Activated naive CD4-positive, alpha-beta T cell treated with anti-CD3 and anti-CD28 coated beads, Interleukin-2, amount 50 U/mL, for 16 hours (primary cell): Measurements from ENCODE around the gene ABTB1.

ENCODE experiments used
- DNase-seq: peaks from one replicate; pipeline ENCODE4 v3.0.0-alpha.2; 2020

Gene ABTB1

GRCh38 chr3:127707851-127708411 lies 35.2 kb downstream of the ABTB1 start:
- no peak for DNase-seq

GRCh38 chr3:127708837-127709236 lies 36.1 kb downstream of the ABTB1 start:
- DNase-seq, result no peak

GRCh38 chr3:127709320-127710060 lies 36.7 kb downstream of the ABTB1 start:
- no peak for DNase-seq

GRCh38 chr3:127710155-127710941 lies 37.6 kb downstream of the ABTB1 start:
- no peak for DNase-seq

GRCh38 chr3:127711021-127711695 lies 38.4 kb downstream of the ABTB1 start:
- DNase-seq, result no peak

- no peak for DNase-seq
Observed at GRCh38 chr3:127711896-127712295, 39.1 kb downstream of the ABTB1 start.

- no peak for DNase-seq
Observed at GRCh38 chr3:127712461-127712860, 39.7 kb downstream of the ABTB1 start.

GRCh38 chr3:127712881-127713771 lies 40.4 kb downstream of the ABTB1 start:
- DNase-seq, result no peak

GRCh38 chr3:127714125-127714571 lies 41.4 kb downstream of the ABTB1 start:
- no peak for DNase-seq

GRCh38 chr3:127714866-127715265 lies 42.1 kb downstream of the ABTB1 start:
- DNase-seq, result no peak

GRCh38 chr3:127715532-127715931 lies 42.8 kb downstream of the ABTB1 start:
- no peak for DNase-seq

GRCh38 chr3:127716384-127716783 lies 43.6 kb downstream of the ABTB1 start:
- no peak for DNase-seq

- DNase-seq, result no peak
Observed at GRCh38 chr3:127717357-127718244, 44.8 kb downstream of the ABTB1 start.

GRCh38 chr3:127718245-127718915 lies 45.6 kb downstream of the ABTB1 start:
- DNase-seq, result no peak

- DNase-seq, result no peak
Observed at GRCh38 chr3:127718916-127719290, 46.2 kb downstream of the ABTB1 start.

GRCh38 chr3:127719369-127719768 lies 46.6 kb downstream of the ABTB1 start:
- no peak for DNase-seq

- DNase-seq, result no peak
Observed at GRCh38 chr3:127720161-127720823, 47.5 kb downstream of the ABTB1 start.

GRCh38 chr3:127720985-127721935 lies 48.5 kb downstream of the ABTB1 start:
- DNase-seq, result no peak
